Osteoblast (primary cell): Measurements from ENCODE around the gene DNAH6. TPM values are rescaled to one million over a fixed set of nuclear protein-coding genes. Genes with fewer than 3 reads are reported as not detected.

Source experiments
- DNase-seq: peaks from one replicate; pipeline ENCODE4 v3.0.0; 2011; ENCODE audit warnings: low spot score, mixed read lengths; ENCODE audit not compliant: insufficient read length; ENCODE audit errors: missing footprints
- H2AFZ ChIP-seq: 2 replicates; pipeline ENCODE4 v1.6.0; 2011; ENCODE audit warnings: mild to moderate bottlenecking, low read length
- H3K27ac ChIP-seq: 2 replicates; pipeline ENCODE4 v1.5.1; 2011; ENCODE audit warnings: mild to moderate bottlenecking, low read depth, low read length, moderate library complexity
- H3K27me3 ChIP-seq: 2 replicates; pipeline ENCODE4 v1.6.0; 2012; ENCODE audit warnings: mild to moderate bottlenecking, control low read depth, inconsistent platforms, low read length, moderate library complexity; ENCODE audit not compliant: insufficient read depth
- H3K36me3 ChIP-seq: 2 replicates; pipeline ENCODE4 v1.5.1; 2011; ENCODE audit warnings: mild to moderate bottlenecking, low read length, control low read depth, moderate library complexity; ENCODE audit not compliant: insufficient read depth
- H3K4me1 ChIP-seq: 2 replicates; pipeline ENCODE4 v1.5.1; 2011; ENCODE audit warnings: mild to moderate bottlenecking, low read length, control low read depth, moderate library complexity; ENCODE audit not compliant: insufficient read depth
- H3K4me2 ChIP-seq: 2 replicates; pipeline ENCODE4 v1.6.0; 2011; ENCODE audit warnings: mild to moderate bottlenecking, low read length; ENCODE audit not compliant: insufficient read depth
- H3K4me3 ChIP-seq: fragments of 200-600 bp; sonication (generic); 3 replicates; pipeline ENCODE4 v1.5.1; 2012; ENCODE audit warnings: mild to moderate bottlenecking, low read length, inconsistent platforms; ENCODE audit not compliant: insufficient read depth
- H3K79me2 ChIP-seq: 2 replicates; pipeline ENCODE4 v1.6.0; 2012; ENCODE audit warnings: mild to moderate bottlenecking, low read length, control low read depth, inconsistent platforms; ENCODE audit not compliant: insufficient read depth
- H3K9me3 ChIP-seq: 2 replicates; pipeline ENCODE4 v1.5.1; 2011; ENCODE audit warnings: low read depth, low read length, control low read depth
- H4K20me1 ChIP-seq: 2 replicates; pipeline ENCODE4 v1.6.0; 2012; ENCODE audit warnings: mild to moderate bottlenecking, low read length, control low read depth; ENCODE audit not compliant: insufficient read depth
- total RNA-seq: library from RNA; depleted of rRNA; stranded (reverse); fragments of >200 nt; gene quantifications from 2 replicates; pipeline ENCODE4 v1.2.3, GENCODE V29; 2012
- TF ChIP-seq, protein P1 (sequence below): IDR thresholded peaks from 2 replicates; pipeline ENCODE4 v1.5.1; 2011; ENCODE audit warnings: mild to moderate bottlenecking, low read depth, low read length, moderate library complexity; ENCODE audit errors: extremely low read depth

Gene DNAH6
- total RNA-seq, 1 donor = 0.36 TPM

GRCh38 chr2:84636080-84636971, 120.0 kb downstream of the DNAH6 start:
- no peaks in the 10 kb centered on the region for H3K9me3 ChIP-seq
- H2AFZ ChIP-seq = no peak overlapping the region
- H3K4me2 ChIP-seq = no peak overlapping the region
- H3K36me3 ChIP-seq = no peaks in the 10 kb centered on the region
- H3K27me3 ChIP-seq = peaks cover 7% of the 10 kb centered on the region
- H3K27ac ChIP-seq = no peak overlapping the region
- no peak for DNase-seq
- TF ChIP-seq, protein P1, sequence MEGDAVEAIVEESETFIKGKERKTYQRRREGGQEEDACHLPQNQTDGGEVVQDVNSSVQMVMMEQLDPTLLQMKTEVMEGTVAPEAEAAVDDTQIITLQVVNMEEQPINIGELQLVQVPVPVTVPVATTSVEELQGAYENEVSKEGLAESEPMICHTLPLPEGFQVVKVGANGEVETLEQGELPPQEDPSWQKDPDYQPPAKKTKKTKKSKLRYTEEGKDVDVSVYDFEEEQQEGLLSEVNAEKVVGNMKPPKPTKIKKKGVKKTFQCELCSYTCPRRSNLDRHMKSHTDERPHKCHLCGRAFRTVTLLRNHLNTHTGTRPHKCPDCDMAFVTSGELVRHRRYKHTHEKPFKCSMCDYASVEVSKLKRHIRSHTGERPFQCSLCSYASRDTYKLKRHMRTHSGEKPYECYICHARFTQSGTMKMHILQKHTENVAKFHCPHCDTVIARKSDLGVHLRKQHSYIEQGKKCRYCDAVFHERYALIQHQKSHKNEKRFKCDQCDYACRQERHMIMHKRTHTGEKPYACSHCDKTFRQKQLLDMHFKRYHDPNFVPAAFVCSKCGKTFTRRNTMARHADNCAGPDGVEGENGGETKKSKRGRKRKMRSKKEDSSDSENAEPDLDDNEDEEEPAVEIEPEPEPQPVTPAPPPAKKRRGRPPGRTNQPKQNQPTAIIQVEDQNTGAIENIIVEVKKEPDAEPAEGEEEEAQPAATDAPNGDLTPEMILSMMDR = no peak
- no peaks in the 10 kb centered on the region for H3K4me1 ChIP-seq
- H3K79me2 ChIP-seq = no peaks in the 10 kb centered on the region
- H3K4me3 ChIP-seq = no peak overlapping the region
- no peaks in the 10 kb centered on the region for H4K20me1 ChIP-seq

DNA sequence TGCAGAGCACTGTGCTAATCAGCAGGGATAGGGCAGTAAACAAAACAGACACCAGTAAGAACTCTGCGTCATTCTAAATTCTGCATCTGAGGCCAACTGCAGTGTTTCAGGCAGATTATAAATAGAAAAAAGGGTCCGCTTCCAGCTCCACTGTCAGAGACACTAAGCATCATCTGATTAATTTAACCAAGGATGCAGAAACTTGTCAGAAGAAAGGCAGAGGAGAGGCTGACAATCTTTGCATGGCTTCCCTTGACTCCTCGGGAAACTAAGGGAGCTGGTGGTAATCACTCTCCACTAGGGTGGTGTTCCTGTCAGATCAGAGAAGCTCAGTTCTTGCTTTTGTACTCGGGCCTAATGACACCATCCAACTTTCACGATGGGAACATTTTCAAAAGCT, 123.5 kb downstream of the DNAH6 start:
- no peaks in the 10 kb centered on the region for H3K79me2 ChIP-seq

GRCh38 chr2:84640411-84640810, 124.1 kb downstream of the DNAH6 start:
- H3K4me3 ChIP-seq = no peak overlapping the region
- H3K9me3 ChIP-seq = no peaks in the 10 kb centered on the region
- TF ChIP-seq, protein P1 = no peak
- H3K36me3 ChIP-seq = no peaks in the 10 kb centered on the region
- H3K4me1 ChIP-seq = no peaks in the 10 kb centered on the region
- no peaks in the 10 kb centered on the region for H4K20me1 ChIP-seq
- no peak overlapping the region for H3K27ac ChIP-seq
- no peaks in the 10 kb centered on the region for H3K27me3 ChIP-seq
- no peaks in the 10 kb centered on the region for H3K79me2 ChIP-seq
- DNase-seq = no peak
- H2AFZ ChIP-seq = no peak overlapping the region
- H3K4me2 ChIP-seq = no peak overlapping the region

More for the DNA sequence above, 123.5 kb downstream of the DNAH6 start:
- no peaks in the 10 kb centered on the region for H3K36me3 ChIP-seq
- H2AFZ ChIP-seq = no peak overlapping the region
- H4K20me1 ChIP-seq = no peaks in the 10 kb centered on the region
- H3K27me3 ChIP-seq = peaks cover under 1% of the 10 kb centered on the region
- no peak overlapping the region for H3K27ac ChIP-seq
- H3K4me2 ChIP-seq = no peak overlapping the region
- no peak for DNase-seq
- H3K4me1 ChIP-seq = no peaks in the 10 kb centered on the region
- H3K9me3 ChIP-seq = no peaks in the 10 kb centered on the region
- no peak overlapping the region for H3K4me3 ChIP-seq
- TF ChIP-seq, protein P1 = no peak

- Histone ChIP-seq H3K36me3 (no peaks in the 10 kb centered on the region), H3K27ac (no peak overlapping the region), H2AFZ (no peak overlapping the region), H3K4me3 (no peak overlapping the region), H4K20me1 (no peaks in the 10 kb centered on the region), H3K9me3 (no peaks in the 10 kb centered on the region), H3K27me3 (no peaks in the 10 kb centered on the region), H3K4me1 (no peaks in the 10 kb centered on the region), H3K4me2 (no peak overlapping the region), H3K79me2 (no peaks in the 10 kb centered on the region)
- TF ChIP-seq, protein P1 = no peak
- no peak for DNase-seq
These were observed 124.7 kb downstream of the DNAH6 start for GRCh38 chr2:84641021-84641420.
